ENCODE results near the gene DYNC1I1.

Gene DYNC1I1

GRCh38 chr7:95772298-95772770 lies at the start of gene DYNC1I1:
Gene DYNC1I1 (plus strand): TSS chr7:95772554. CDS start chr7:95804730, 32,176 bp downstream.
- DNase-seq = peak; percentile 53

GRCh38 chr7:95723583-95724180 lies 48.7 kb upstream of the DYNC1I1 start:
- DNase-seq = peak; percentile 21

- DNase-seq = no peak
These were observed 47.1 kb upstream of the DYNC1I1 start for GRCh38 chr7:95725205-95725604.

DNA sequence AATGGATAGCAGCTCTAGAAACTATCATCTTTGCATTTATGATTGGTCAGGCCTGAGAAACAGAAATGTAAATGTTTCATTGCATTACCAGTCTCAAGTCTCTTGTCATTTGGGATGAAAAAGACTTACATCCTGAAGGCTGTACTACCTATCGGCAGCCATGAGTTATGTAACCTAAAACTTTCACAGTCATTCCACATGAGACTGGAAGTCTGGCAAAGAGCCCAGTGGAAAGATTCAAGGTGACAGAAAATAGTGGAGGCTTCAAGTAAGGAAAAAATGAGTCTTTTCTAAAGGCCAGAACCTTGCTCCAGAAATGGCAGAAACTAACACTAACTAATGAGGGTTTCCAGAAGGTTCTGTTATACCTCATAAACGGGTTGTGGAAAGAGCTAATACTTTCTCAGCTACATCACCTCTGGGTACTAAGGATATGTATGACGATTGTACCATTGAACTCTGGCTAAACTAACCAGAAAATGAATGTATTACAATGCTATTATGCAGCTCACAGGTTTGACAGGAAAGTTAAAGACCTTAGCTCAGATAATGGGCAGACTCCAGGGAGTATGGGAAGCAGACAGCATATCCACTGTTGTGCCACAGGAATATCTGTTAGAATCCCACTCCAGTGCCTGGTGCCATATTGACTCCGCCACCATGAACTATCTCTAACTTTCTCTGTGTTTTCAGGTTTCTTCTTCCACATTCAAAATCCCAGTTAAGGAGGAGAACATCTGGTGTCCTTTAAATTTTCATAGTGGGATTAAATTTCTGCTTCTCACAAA lies 41.7 kb upstream of the DYNC1I1 start:
- DNase-seq = no peak

- no peak for DNase-seq
These were observed 35.7 kb upstream of the DYNC1I1 start for GRCh38 chr7:95736635-95737034.

DNA sequence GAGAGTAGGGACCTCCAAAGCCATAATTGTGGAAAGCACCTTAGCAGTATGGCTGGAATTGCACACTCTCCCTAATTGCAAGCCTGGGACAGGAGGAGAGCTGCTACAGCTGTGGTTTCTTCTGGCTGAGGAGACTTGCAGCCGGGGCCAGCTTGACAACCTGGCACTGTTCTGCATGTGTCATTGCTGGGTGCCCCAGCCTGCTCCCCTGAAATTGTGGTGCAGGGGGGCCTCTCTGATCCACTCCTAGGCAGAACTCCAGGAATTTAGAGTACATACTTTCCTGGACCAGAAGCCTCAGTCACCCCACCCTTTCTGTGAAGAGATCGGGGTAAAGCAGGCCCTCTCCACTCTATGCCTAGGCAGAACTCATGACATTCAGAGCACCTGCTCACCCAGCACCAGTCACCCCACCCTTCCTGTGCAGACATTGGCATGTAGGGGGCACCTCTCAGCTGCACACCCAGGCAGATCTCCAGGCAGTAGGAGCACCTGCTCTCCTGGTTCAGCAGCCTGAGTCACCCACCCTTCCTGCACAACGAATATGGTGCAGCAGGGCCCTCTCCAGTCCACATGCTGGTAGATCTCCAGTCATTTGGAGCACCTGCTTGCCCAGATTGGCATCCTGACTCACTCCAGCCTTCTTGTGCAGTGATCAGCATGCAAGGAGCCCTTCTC lies 34.4 kb upstream of the DYNC1I1 start:
- DNase-seq = no peak

DNA sequence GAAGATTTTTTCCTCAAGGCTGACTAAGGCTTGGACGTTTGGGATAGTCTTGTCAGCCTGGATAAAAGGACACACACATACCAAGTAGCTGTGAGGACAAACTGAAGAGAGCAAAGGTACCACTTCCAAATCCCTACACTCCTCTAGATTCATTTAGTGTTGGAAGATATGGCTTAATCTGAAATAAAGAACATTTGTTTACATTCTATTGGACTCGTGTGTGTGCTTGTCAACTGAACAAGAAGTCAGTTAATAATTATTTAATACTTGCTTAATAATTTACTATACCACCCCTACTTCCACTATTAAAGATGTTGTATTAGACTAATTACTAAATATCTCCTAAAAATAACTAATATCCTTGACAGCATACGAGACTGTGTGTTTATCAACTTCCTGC lies 23.3 kb upstream of the DYNC1I1 start:
- DNase-seq = no peak

GRCh38 chr7:95749515-95749914 lies 22.8 kb upstream of the DYNC1I1 start:
- no peak for DNase-seq

DNA sequence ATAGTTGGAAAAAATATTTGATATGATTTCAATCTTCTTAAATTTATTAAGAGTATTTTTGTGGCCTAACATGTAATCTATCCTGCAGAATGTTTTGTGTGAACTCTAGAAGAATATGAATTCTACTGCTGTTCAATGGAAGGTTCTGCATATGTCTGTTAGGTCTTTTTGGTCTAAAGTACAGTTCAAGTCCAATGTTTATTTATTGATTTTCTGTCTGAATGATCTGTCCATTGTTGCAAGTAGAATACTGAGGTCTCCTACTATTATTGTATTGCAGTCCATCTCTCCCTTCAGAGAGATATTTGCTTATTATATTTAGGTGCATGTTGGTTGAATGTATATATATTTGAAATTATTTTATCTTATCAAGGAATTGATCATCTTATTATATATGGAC lies 18.9 kb upstream of the DYNC1I1 start:
- DNase-seq = no peak

DNA sequence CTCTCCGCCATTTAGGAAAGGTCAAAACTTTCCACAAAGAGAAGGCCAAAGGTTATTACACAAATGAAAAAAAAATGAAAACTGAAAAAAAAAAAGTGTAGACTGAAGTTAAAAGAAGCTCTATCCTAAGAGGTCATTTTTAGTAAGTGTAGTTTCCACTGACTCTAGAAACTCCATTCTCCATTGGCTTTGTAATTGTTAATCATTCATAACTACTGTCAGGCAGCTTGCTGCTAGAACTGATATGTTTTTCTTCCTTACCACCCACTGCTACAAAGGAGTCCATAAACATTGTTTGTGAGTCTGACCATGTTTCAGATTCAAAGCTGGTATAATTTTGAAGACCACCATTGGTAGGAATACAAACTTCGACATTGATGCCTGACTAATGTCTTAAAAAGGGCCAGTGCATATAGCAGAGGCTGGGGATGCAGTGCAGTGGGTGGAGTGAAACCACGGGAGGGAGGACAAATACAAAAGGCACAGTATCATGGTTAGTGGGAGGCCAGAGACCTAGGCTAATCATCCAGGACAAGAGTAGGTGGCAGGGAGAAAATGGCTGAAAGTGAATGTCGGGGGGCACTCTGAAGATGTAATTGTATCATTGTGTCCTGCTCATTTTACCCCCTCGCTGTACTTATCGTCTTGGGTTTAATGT lies 16.9 kb upstream of the DYNC1I1 start:
- no peak for DNase-seq

DNA sequence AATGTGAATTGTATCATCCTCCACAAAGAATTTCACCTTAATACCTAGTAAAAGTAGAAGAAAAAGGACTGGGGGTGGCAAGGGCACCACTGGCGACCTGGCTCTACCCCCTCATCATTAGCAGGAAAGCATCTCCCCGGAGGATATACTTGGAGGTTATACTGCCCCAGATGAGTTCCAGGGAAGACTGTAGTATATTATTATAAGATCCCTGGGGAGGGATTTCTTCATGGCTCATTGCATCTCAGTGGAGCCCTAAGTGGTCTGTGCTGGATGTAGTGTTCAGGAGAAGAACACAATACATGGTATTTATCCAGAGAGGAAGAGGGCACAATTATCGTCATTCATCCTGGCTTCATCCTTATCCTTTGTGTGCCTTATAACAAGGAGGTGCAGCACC lies 14.2 kb upstream of the DYNC1I1 start:
- DNase-seq = no peak

DNA sequence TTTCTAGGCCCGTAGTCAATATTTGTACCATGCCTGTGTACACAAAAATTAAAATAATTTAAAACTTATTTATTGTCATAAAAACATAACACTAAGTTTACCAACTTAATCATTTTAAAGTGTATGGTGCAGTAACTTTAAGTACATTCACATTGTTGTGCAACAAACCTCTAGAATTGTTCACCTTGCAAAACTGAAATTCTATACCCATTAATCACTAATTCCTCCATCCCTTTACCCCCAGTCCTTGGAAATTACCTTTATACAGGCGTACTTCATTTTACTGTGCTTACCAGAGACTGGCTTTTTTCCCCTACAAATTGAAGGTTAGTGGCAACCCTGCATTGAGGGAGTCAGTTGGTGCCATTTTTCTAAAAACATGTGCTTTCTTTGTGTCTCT lies 6.3 kb upstream of the DYNC1I1 start:
- DNase-seq = no peak

GRCh38 chr7:95766657-95767056 lies 5.7 kb upstream of the DYNC1I1 start:
- no peak for DNase-seq

DNA sequence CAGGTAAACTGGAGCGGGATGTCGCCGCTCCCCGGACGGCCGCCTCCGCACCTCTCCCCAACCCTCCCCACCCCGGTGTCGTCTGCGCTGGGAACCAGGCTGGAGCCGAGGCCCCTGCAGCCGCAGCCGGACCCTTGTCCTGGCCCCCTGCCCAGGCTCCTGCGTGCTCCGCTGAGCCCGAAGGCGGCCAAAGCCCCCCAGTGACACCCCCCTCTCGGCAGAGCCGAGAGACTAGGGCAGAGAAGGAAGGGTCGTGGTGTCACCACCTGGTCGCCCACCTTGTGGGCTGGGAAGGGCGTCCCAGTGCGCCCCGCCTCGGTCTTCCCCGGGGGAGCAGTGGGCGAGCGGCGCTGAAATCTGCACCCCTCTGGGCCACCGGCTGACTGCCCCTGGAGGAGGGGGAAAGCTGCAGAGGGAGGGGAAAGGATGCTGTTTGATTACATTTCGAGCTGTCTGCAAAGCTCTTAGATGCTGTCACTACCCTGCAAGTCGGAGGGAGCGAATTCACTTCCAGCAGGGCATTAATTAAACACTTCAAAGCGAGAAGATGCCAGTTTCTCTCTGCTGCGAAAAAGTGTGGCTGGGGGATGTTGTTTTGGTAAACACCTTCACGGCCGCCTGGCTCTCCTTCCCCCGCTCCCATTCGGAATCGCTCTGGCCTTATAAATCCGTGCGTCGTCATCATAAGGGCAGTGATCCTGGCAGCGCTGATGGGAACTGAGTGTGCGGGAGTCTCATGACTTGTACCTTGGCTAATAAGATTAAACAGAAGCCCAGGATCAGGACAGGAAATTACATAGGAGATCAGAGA lies 622 bp downstream of the DYNC1I1 start:
- DNase-seq = no peak

DNA sequence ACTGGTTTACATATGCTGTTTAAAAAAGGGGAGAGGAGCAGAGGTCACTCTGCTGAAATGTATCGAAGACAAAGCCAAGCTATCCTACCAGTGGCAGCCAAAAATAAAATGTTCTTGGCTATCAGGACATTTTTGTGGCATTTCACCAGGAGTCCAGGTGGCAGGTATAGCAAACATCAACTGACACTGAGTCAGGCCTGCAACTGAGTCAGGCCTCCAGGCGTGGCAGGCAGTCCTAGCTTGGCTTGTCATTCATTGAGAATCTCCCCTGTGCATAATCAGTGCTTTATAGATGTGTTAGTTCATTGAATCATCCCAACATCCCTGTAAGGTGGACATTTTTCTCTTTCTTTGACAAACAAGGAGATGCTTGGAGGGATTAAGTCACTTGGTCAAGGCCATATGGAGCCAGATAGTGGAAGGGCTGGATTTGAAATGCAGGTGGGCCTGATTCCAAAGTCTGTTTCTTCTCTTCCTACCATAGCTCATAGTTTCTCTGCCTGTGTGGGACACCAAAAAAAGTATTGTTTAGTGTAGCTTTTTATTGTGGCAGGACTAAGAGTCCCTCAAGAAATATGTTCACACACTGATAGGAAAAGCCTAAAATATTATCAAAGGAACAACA lies 4.3 kb downstream of the DYNC1I1 start:
- no peak for DNase-seq

DNA sequence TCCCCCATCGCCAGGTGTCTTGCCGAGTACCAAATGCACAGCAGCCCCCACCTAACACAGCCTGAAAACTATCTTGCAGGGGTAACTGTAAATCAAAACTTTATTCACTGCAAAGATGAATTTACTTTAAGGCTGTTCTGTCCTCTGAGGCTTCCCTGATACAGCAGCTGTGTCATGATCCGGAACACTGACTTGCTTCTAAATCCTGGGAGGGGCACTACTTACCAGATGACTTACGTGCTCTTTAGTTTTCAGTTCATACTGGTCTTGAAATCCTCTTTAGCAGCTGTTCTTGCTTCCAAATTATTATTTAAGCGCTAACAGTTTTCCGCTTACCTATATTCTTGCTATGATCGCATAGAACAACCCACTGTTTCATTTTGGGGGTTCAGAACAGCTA lies 4.9 kb downstream of the DYNC1I1 start:
- DNase-seq = no peak

GRCh38 chr7:95780665-95781064 lies 8.3 kb downstream of the DYNC1I1 start:
- no peak for DNase-seq

GRCh38 chr7:95781961-95782586 lies 9.7 kb downstream of the DYNC1I1 start:
- no peak for DNase-seq

- DNase-seq = no peak
These were observed 12.4 kb downstream of the DYNC1I1 start for GRCh38 chr7:95784796-95785195.

GRCh38 chr7:95788258-95788657 lies 15.9 kb downstream of the DYNC1I1 start:
- no peak for DNase-seq

DNA sequence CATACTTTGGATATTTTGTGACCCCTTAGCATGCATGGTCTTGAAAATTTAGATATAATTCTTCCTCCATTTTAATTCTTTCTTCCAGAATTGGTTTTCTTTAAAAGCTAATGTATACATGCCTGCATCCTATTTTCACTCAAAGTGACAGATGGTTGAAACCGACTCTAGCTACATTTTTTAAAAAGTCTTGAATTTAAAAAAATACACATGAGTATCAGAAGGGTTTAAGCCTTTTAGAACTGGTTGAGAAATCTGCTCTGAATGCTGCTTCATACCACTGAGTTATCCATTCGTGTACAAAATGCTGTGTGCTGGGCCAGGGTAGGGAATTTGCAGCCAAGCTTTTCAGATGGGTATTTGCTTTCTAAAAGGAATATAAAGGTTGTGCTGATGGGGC lies 16.5 kb downstream of the DYNC1I1 start:
- no peak for DNase-seq

DNA sequence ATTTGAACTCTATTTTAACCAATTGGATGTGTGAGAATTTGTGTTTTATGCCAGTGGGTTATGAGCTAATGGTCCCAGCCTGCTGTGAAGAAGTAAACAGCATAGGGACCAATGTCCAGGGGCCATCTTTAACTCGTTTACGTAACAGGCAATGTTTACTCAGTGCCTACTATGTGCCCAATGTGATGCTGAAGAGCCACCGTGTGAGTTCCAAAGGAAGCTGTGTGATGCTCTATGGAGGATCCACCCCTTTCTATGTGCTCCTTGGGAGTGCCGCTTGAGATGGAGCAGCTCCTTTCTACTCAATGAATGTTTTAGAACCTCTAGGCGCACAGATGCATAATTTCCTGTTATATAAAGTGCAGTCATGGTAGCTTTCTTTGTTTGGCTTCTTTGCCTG lies 21.3 kb downstream of the DYNC1I1 start:
- no peak for DNase-seq

Measured in activated CD4-positive, alpha-beta T cell treated with anti-CD3 and anti-CD28 coated beads, Interleukin-10, Interleukin-2, amounts not matched to agents 100 ng/mL and 50 ng/mL, durations not matched to agents 16 hours and 8 hours (primary cell).